HG02885 (cell line): ENCODE measurements around the gene ZSCAN4.

ENCODE experiments used
- ATAC-seq: cut with Tn5 transposase; IDR thresholded peaks from one replicate; pipeline ENCODE4 v1.9.1; 2021; ENCODE audit warnings: mild to moderate bottlenecking; ENCODE audit not compliant: unreplicated experiment, poor library complexity

ZSCAN4 gene

GRCh38 chr19:57675881-57676280 is 7.1 kb downstream of the ZSCAN4 start:
- no peak for ATAC-seq

- no peak for ATAC-seq
Observed at GRCh38 chr19:57682226-57682766, 13.6 kb downstream of the ZSCAN4 start.

DNA sequence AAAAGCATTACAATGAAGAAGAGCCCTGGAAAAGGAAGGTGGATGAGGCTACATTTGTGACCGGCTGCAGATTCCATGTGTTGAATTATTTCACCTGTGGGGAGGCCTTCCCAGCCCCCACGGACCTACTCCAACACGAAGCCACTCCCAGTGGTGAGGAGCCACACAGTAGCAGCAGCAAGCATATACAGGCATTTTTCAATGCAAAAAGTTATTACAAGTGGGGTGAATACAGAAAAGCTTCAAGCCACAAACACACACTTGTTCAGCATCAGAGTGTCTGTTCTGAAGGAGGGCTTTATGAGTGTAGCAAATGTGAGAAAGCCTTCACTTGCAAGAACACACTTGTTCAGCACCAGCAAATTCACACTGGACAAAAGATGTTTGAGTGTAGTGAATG is 18.0 kb downstream of the ZSCAN4 start:
- no peak for ATAC-seq

DNA sequence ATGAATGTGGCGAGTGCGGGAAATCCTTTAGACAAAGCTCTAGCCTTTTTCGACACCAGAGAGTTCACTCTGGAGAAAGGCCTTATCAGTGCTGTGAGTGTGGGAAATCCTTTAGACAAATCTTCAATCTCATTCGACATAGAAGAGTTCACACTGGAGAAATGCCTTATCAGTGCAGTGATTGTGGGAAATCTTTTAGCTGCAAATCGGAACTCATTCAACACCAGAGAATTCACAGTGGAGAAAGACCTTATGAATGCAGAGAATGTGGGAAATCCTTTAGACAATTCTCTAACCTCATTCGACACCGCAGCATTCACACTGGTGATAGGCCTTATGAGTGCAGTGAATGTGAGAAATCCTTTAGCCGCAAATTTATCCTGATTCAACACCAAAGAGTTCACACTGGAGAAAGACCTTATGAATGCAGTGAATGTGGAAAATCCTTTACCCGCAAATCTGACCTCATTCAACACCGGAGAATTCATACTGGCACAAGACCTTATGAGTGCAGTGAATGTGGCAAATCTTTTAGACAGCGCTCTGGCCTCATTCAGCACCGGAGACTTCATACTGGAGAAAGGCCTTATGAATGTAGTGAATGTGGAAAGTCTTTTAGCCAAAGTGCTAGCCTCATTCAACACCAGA is 18.8 kb downstream of the ZSCAN4 start:
- ATAC-seq, result no peak

GRCh38 chr19:57688011-57688763 is 19.5 kb downstream of the ZSCAN4 start:
- ATAC-seq, result no peak

DNA sequence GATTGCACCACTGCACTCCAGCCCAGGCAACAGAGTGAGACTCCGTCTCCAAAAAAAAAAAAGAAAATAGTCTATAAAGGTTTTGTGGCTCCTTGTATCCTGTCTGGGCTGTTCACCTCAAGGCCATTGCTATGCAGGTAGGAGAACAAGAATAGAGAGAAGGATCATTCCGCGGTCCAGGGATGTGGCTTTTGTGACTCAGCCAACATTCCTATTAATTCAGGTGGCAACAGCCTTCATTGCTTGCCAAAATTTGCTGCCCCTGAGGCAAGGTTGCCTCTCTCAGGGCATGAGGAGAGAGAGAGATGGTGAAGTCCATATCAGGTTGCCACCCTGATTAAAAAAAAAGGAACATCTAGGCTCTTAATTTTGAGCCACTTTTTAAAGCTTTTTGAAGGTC is 21.0 kb downstream of the ZSCAN4 start:
- no peak for ATAC-seq

DNA sequence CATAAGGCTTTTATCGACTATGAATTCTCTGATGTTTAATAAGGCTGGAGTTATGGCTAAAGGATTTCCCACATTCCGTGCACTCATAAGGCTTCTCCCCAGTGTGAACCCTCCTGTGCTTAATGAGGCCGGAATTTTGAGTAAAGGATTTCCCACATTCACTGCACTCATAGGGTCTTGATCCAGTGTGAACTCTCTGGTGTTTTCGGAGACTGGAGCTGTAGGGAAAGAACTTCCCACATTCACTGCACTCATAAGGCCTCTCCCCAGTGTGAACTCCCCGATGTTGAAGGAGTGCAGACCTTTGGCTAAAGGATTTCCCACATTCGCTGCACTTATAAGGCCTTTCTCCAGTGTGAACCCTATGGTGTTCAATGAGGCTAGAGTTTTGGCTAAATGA is 32.9 kb downstream of the ZSCAN4 start:
- no peak for ATAC-seq

GRCh38 chr19:57706346-57706745 is 37.6 kb downstream of the ZSCAN4 start:
- ATAC-seq, result no peak

DNA sequence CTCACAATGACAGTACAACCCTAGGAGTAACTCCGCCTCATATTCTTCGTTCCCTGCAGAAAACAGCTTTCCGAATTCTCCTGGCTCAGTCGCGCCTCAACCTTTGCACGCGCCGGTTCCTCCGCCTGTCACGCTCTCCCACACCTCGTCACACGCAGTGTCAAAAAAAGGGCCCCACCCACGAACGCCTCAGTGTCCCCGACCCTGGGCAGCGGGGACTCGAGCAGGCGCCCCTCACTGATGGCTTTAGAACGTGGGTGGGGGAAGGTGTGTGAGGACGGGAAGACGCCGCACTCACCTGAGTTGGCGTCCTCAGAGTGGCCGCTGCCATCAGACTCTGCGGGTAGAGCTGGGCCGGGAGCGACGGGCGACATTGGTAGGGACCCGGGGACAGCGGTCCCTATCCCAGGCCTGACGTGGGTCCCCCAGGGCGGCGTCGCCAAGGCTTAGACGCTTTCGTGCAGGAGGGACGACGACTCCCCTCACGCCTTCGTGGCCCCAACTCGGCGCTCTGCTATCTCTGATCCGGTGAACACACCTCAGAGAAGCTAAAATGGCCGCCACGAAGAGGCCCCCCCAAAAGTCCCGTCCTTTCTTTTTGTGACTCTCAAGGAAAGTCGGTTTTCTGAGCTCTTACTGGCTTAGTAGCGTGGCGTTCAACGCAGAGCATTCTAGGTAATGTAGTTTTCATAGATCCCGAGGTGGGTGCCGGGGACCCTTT is 40.1 kb downstream of the ZSCAN4 start, which contains the start of gene ZNF154:
TSS of gene ZNF154 (minus strand) at position 564 of the 721 bp plus-strand sequence. CDS start at position 331, 233 bp downstream.
- ATAC-seq, result no peak

GRCh38 chr19:57709616-57710015 is 40.9 kb downstream of the ZSCAN4 start:
- ATAC-seq, result no peak

- ATAC-seq, result no peak
Observed at GRCh38 chr19:57712222-57712621, 43.5 kb downstream of the ZSCAN4 start.

DNA sequence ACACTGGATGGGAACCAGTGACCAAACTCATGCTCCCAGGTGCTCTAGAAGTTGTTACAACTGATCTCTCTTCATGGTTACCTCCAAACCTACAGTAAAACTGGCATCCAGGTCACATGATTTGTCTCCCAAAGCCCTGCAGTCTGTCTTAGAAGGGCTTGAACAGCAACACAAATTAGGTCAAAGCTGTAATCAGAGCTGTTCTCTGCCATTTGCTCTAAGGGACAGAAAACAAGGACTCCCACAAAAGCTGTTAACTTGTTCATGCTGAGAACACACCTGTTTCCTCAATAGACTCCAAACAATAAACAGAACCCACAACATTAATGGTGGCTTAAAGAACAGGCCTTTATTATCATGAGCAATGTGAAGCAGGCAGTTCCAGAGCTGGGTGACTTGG is 50.7 kb downstream of the ZSCAN4 start:
- no peak for ATAC-seq

DNA sequence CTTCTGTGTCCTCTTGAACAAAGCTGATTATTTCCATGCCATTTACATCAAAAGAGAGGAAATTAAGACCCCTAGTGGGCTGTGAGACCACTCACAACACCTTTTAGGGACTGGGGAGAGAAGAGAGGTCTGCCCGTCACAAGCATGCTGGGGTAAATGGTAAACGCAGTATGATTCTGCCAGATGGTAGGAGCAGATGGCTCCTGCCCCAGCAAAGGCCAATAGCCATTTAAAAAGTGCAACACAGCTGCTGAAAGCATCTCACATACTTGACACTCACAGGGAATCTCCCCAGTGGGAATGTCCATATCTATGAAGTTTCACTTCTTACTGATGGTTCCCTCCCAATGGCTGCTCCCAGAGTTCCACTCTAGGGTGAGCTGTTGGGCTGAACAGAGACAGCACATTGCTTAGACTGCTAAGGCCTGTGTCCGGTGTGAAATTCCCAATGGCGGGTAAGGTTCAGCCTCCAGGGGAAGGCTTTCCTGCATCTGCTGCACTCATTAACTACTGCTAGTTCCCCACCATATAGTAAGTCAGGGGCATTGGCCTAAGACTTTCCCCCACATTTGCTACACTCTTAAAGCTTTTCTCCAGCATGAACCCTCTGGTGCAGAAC is 51.3 kb downstream of the ZSCAN4 start:
- no peak for ATAC-seq

GRCh38 chr19:57720878-57721277 is 52.1 kb downstream of the ZSCAN4 start:
- ATAC-seq, result no peak
